DND-41 (cell line): ENCODE measurements around the gene SLC16A10.
"Not testable (repeated sequence)": the region's sequence is repeated elsewhere in the genome, so short reads cannot be mapped to it uniquely, and the experiment has no call there.

Source experiments
- ATAC-seq: fragments of 200-7000 bp; cut with Tn5 transposase; 3 replicates; pipeline ENCODE4 v1.9.1; 2021; ENCODE audit warnings: low read depth; ENCODE audit not compliant: insufficient read depth
- DNase-seq: peaks from one replicate; pipeline ENCODE4 v3.0.0-alpha.2; 2020
- H2AFZ ChIP-seq: 2 replicates; pipeline ENCODE4 v1.6.0; 2012; ENCODE audit warnings: low read depth, low read length
- H3K27ac ChIP-seq: 2 replicates; pipeline ENCODE4 v1.5.1; 2012; ENCODE audit warnings: low read length, inconsistent platforms
- H3K27me3 ChIP-seq: fragments of 200-600 bp; sonication (generic); 2 replicates; pipeline ENCODE4 v1.6.0; 2012; ENCODE audit warnings: low read length, mild to moderate bottlenecking, inconsistent platforms; ENCODE audit not compliant: insufficient read depth, poor library complexity
- H3K36me3 ChIP-seq: 2 replicates; pipeline ENCODE4 v1.5.1; 2012; ENCODE audit warnings: low read length, inconsistent platforms; ENCODE audit not compliant: insufficient read depth
- H3K4me1 ChIP-seq: 2 replicates; pipeline ENCODE4 v1.5.1; 2012; ENCODE audit warnings: mild to moderate bottlenecking, low read length; ENCODE audit not compliant: insufficient read depth
- H3K4me2 ChIP-seq: 2 replicates; pipeline ENCODE4 v1.6.0; 2012; ENCODE audit warnings: mild to moderate bottlenecking, moderate library complexity, low read length, inconsistent platforms; ENCODE audit not compliant: insufficient read depth
- H3K4me3 ChIP-seq, 2 experiments: fragments of 200-600 bp in 1 of 2; shearing (Covaris generic) in 1 of 2; 2 replicates each; pipeline ENCODE4 v1.5.1; 2012 to 2016; ENCODE audit warnings: inconsistent platforms in 2 of 2, low read length in 2 of 2, mild to moderate bottlenecking in 2 of 2, low read depth in 1 of 2, moderate library complexity in 1 of 2
- H3K79me2 ChIP-seq: 2 replicates; pipeline ENCODE4 v1.6.0; 2012; ENCODE audit warnings: low read length, inconsistent platforms; ENCODE audit not compliant: insufficient read depth
- H3K9ac ChIP-seq: 2 replicates; pipeline ENCODE4 v1.6.0; 2012; ENCODE audit warnings: low read depth, mild to moderate bottlenecking, inconsistent platforms, low read length, moderate library complexity
- H3K9me3 ChIP-seq: 2 replicates; pipeline ENCODE4 v1.5.1; 2012; ENCODE audit warnings: low read length, moderate library complexity, mild to moderate bottlenecking, inconsistent platforms; ENCODE audit not compliant: insufficient read depth, severe bottlenecking
- H4K20me1 ChIP-seq: 2 replicates; pipeline ENCODE4 v1.6.0; 2012; ENCODE audit warnings: low read length; ENCODE audit not compliant: insufficient read depth
- EZH2 ChIP-seq: IDR thresholded peaks from 3 replicates; pipeline ENCODE4 v1.6.1; 2012; ENCODE audit warnings: borderline replicate concordance, low read depth, mild to moderate bottlenecking, moderate library complexity, low read length, inconsistent platforms; ENCODE audit not compliant: severe bottlenecking
- TF ChIP-seq, protein P1 (sequence below): IDR thresholded peaks from 2 replicates; pipeline ENCODE4 v1.5.1; 2012; ENCODE audit warnings: borderline replicate concordance, low read length, moderate library complexity, mild to moderate bottlenecking; ENCODE audit not compliant: poor library complexity, severe bottlenecking; ENCODE audit errors: extremely low read depth

SLC16A10 gene

DNA sequence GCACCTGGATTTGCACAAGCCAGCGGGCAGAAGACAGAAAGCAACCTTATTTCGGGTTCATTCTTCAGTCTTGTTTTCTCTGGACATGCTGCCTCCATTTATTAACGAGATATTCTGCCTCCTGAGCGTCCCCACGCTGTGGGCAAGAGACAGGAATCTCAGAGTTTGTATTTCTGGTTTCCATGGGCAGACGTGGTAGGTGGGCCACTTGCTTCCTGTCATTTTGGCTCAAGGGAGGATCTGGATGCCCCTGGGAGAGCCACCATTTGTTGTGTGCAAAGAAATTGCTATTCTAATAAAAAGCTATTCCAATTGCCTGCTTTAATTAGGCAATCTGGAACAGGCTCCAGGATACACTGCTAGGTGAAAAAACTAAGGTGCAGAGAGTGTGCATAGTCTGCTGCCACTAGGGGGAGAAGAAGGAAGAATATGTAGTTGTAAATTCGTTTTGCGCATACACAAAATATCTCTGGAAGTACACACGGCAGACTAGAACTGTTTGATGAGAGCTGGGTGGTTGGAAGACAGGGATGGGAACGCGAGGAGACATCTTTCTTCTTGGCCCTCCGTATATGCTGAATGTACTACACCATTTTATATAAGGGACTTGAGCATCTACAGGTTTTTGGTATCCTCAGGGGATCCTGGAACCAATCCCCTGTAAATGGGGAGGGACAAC, 30.1 kb upstream of the SLC16A10 start:
- Histone ChIP-seq H3K27me3 (no peaks in the 10 kb centered on the region), H3K9ac (no peak overlapping the region), H3K36me3 (no peaks in the 10 kb centered on the region), H3K79me2 (no peaks in the 10 kb centered on the region), H2AFZ (no peak overlapping the region), H4K20me1 (no peaks in the 10 kb centered on the region), H3K9me3 (no peaks in the 10 kb centered on the region), H3K4me3 (no peak overlapping the region), H3K27ac (no peak overlapping the region), H3K4me2 (no peak overlapping the region), H3K4me1 (no peaks in the 10 kb centered on the region)
- peak; percentile 21 for DNase-seq
- TF ChIP-seq, protein P1, sequence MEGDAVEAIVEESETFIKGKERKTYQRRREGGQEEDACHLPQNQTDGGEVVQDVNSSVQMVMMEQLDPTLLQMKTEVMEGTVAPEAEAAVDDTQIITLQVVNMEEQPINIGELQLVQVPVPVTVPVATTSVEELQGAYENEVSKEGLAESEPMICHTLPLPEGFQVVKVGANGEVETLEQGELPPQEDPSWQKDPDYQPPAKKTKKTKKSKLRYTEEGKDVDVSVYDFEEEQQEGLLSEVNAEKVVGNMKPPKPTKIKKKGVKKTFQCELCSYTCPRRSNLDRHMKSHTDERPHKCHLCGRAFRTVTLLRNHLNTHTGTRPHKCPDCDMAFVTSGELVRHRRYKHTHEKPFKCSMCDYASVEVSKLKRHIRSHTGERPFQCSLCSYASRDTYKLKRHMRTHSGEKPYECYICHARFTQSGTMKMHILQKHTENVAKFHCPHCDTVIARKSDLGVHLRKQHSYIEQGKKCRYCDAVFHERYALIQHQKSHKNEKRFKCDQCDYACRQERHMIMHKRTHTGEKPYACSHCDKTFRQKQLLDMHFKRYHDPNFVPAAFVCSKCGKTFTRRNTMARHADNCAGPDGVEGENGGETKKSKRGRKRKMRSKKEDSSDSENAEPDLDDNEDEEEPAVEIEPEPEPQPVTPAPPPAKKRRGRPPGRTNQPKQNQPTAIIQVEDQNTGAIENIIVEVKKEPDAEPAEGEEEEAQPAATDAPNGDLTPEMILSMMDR: peak; percentile 88
- TF ChIP-seq EZH2: no peak
- ATAC-seq: peak; percentile 90

DNA sequence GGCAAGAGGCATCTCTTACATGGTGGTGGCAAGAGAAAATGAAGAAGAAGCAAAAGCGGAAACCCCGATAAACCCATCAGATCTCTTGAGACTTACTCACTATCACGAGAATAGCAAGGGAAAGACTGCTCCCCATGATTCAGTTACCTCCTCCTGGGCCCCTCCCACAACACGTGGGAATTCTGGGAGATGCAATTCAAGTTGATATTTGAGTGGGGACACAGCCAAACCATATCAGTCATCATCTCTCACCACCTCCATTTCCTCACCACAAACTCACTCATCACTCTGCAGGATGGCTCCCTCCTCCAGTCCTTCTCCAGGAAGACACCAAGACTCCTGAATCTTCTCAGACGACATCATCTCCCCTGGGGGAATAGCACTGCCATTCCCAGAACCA, 25.8 kb upstream of the SLC16A10 start:
- H2AFZ ChIP-seq: no peak overlapping the region
- ATAC-seq: no peak
- no peak overlapping the region for H3K27ac ChIP-seq
- no peaks in the 10 kb centered on the region for H3K79me2 ChIP-seq
- no peak overlapping the region for H3K9ac ChIP-seq
- H3K4me3 ChIP-seq: no peak overlapping the region
- no peak for DNase-seq
- no peaks in the 10 kb centered on the region for H3K36me3 ChIP-seq
- no peak overlapping the region for H3K4me2 ChIP-seq
- no peaks in the 10 kb centered on the region for H3K4me1 ChIP-seq
- H4K20me1 ChIP-seq: no peaks in the 10 kb centered on the region
- no peaks in the 10 kb centered on the region for H3K27me3 ChIP-seq
- TF ChIP-seq, protein P1: no peak
- TF ChIP-seq EZH2: no peak
- H3K9me3 ChIP-seq: no peaks in the 10 kb centered on the region

DNA sequence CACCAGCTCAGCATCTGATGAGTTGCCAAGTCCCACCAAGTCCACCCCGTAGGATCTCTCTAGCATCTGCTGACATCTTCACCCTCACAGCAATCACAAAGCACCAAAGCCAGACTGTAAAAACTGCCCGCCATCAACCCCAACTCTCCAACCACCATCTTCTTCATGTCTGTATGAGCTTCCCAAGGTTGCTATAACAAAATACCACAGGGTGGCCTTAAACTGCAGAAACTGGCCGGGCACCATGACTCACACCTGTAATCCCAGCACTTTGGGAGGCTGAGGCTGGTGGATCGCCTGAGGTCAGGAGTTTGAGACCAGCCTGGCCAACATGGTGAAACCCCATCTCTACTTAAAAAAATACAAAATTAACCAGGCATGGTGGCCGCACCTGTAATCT, 25.3 kb upstream of the SLC16A10 start:
- H3K27me3 ChIP-seq, ATAC-seq, H3K79me2 ChIP-seq, H3K27ac ChIP-seq, H3K4me1 ChIP-seq, DNase-seq, H2AFZ ChIP-seq, H3K36me3 ChIP-seq, H3K4me2 ChIP-seq, H3K9me3 ChIP-seq, H4K20me1 ChIP-seq, H3K4me3 ChIP-seq, H3K9ac ChIP-seq: not testable (repeated sequence)

DNA sequence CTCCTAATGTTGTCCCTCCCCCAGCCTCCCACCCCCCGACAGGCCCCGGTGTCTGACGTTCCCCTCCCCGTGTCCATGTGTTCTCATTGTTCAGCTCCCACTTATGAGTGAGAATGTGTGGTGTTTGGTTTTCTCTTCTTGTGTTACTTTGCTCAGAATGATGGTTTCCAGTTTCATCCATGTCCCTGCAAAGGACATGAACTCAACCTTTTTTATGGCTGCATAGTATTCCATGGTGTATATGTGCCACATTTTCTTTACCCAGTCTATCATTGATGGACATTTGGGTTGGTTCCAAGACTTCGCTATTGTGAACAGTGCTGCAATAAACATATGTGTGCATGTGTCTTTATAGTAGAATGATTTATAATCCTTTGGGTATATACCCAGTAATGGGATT, 24.4 kb upstream of the SLC16A10 start:
- H3K27me3 ChIP-seq, H4K20me1 ChIP-seq, H2AFZ ChIP-seq, H3K9ac ChIP-seq, H3K9me3 ChIP-seq, H3K4me1 ChIP-seq, H3K4me2 ChIP-seq, H3K4me3 ChIP-seq, H3K27ac ChIP-seq, H3K36me3 ChIP-seq, DNase-seq, ATAC-seq, H3K79me2 ChIP-seq: not testable (repeated sequence)
